UCSD-AML1 (cell line): ENCODE data around the gene PLCH2.
"Not testable (repeated sequence)": the region's sequence is repeated elsewhere in the genome, so short reads cannot be mapped to it uniquely, and the experiment has no call there.

Experiments
- DNase-seq: peaks from one replicate; lab custom pipeline; 2025; ENCODE audit not compliant: unreplicated experiment; lab: John Stamatoyannopoulos, UW

The PLCH2 gene

GRCh38 chr1:2442661-2443060 lies 33.4 kb upstream of the PLCH2 start:
- no peak for DNase-seq

GRCh38 chr1:2443277-2444137 lies 32.6 kb upstream of the PLCH2 start:
- DNase-seq = no peak

- DNase-seq = no peak
These were observed 31.9 kb upstream of the PLCH2 start for GRCh38 chr1:2444138-2444591.

- no peak for DNase-seq
These were observed 30.8 kb upstream of the PLCH2 start for GRCh38 chr1:2445162-2445822.

GRCh38 chr1:2445823-2446215 lies 30.3 kb upstream of the PLCH2 start:
- no peak for DNase-seq

GRCh38 chr1:2446394-2446793 lies 29.7 kb upstream of the PLCH2 start:
- no peak for DNase-seq

GRCh38 chr1:2446861-2447260 lies 29.2 kb upstream of the PLCH2 start:
- DNase-seq = no peak

GRCh38 chr1:2447276-2448097 lies 28.6 kb upstream of the PLCH2 start:
- no peak for DNase-seq

GRCh38 chr1:2448098-2448445 lies 28.0 kb upstream of the PLCH2 start:
- DNase-seq = peak; percentile 58

GRCh38 chr1:2449636-2450454 lies 26.2 kb upstream of the PLCH2 start:
- no peak for DNase-seq

- DNase-seq = no peak
These were observed 24.3 kb upstream of the PLCH2 start for GRCh38 chr1:2451741-2452140.

GRCh38 chr1:2452201-2452931 lies 23.7 kb upstream of the PLCH2 start:
- DNase-seq = no peak

- DNase-seq = no peak
These were observed 23.2 kb upstream of the PLCH2 start for GRCh38 chr1:2452932-2453315.

GRCh38 chr1:2454227-2454626 lies 21.9 kb upstream of the PLCH2 start:
- DNase-seq = no peak

GRCh38 chr1:2455757-2456156 lies 20.3 kb upstream of the PLCH2 start:
- DNase-seq = no peak

- DNase-seq = no peak
These were observed 18.6 kb upstream of the PLCH2 start for GRCh38 chr1:2457444-2457843.

- no peak for DNase-seq
These were observed 17.4 kb upstream of the PLCH2 start for GRCh38 chr1:2458687-2459086.

GRCh38 chr1:2459102-2459753 lies 16.9 kb upstream of the PLCH2 start:
- not testable (repeated sequence) for DNase-seq

- DNase-seq = no peak
These were observed 16.3 kb upstream of the PLCH2 start for GRCh38 chr1:2459757-2460156.

GRCh38 chr1:2460203-2460602 lies 15.9 kb upstream of the PLCH2 start:
- no peak for DNase-seq
